Type B pancreatic cell (in vitro differentiated cells): ENCODE results near the gene CELA2B. TPM values are rescaled to one million over a fixed set of nuclear protein-coding genes. Genes with fewer than 3 reads are reported as not detected.

Experiments used
- DNase-seq: peaks from one replicate; pipeline ENCODE4 v3.0.0; 2021; ENCODE audit warnings: mixed read lengths; ENCODE audit not compliant: unreplicated experiment; ENCODE audit errors: extremely low spot score
- H3K27ac Mint-ChIP-seq: 2 replicates; pipeline ENCODE4 v1.8.0; 2021; ENCODE audit warnings: mild to moderate bottlenecking, mixed read lengths
- H3K27me3 Mint-ChIP-seq: 2 replicates; pipeline ENCODE4 v1.8.0; 2021; ENCODE audit warnings: mixed read lengths
- H3K36me3 Mint-ChIP-seq: 2 replicates; pipeline ENCODE4 v1.8.0; 2021; ENCODE audit warnings: mixed read lengths
- H3K4me1 Mint-ChIP-seq: one replicate; pipeline ENCODE4 v1.8.0; 2021; ENCODE audit warnings: mixed read lengths; ENCODE audit not compliant: unreplicated experiment
- H3K4me3 Mint-ChIP-seq: 2 replicates; pipeline ENCODE4 v1.8.0; 2021; ENCODE audit warnings: mild to moderate bottlenecking, mixed read lengths
- H3K9me3 Mint-ChIP-seq: 2 replicates; pipeline ENCODE4 v1.8.0; 2021; ENCODE audit warnings: mixed read lengths
- CTCF ChIP-seq: fragments of 200-600 bp; sonication (generic); conservative IDR thresholded peaks from 2 replicates; pipeline ENCODE4 v1.5.0; 2021; ENCODE audit warnings: antibody characterized with exemption, mild to moderate bottlenecking
- total RNA-seq: library from RNA; stranded (reverse); gene quantifications from 2 replicates; pipeline ENCODE4 v1.2.1, GENCODE V29; 2021; ENCODE audit warnings: low replicate concordance

Gene CELA2B
- total RNA-seq, 1 donor from 2014 or later, result not detected

- Mint-ChIP-seq H3K4me1 (peaks cover 37% of the 10 kb centered on the region), H3K36me3 (peaks cover 3% of the 10 kb centered on the region), H3K9me3 (no peaks in the 10 kb centered on the region), H3K27me3 (no peaks in the 10 kb centered on the region), H3K27ac (peak overlapping the region; percentile 98), H3K4me3 (peak overlapping the region; percentile 93)
- DNase-seq, result no peak
- no peak for TF ChIP-seq CTCF
Observed at GRCh38 chr1:15526021-15526489, 50.2 kb downstream of the CELA2B start.

DNA sequence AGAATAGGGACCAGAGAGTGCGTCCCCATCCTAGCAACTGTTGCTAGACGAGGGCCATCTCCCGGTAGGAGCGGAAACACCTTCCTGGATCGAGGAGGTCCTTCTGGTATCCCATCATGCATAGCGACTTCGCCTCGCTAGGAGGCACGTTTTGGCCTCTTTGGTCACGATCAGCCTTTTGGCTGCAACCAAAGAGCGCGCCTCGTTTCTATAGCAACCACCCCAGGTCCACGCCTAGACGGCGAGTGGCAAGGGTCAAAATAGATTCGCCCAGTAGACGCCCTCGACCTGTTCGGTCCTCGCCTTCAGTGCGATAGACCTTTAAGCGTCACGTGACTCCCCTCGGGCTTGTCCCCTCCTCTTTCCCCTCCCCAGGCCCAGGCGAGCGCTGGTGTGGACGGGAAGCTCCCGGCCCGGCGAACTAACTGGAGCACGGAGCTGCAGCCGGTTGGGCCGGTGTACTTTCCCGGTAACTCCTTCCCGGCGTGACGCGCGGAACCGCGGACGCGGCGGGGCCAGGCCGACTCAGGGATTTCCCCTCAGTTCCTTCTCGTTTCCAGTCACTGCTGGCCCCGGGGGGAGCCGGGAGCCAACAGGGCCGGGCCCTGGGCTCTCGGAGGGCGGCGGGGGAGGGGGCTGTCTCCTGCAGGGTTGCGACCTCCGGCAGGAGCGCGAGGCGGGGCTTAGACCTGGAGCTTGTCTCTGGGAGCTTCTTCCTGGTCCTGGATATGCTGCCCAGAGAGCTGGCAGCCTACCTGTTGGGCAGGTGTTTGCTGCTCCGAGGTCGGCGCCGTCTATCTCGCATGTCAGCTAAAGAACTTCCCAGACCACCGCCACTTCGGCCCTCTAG is 50.8 kb downstream of the CELA2B start, which contains the start of gene DNAJC16:
DNAJC16 (plus strand) TSS at position 359 of the 850 bp plus-strand sequence. CDS start 2,258 bp downstream, outside the sequence.
- no peaks in the 10 kb centered on the region for H3K27me3 Mint-ChIP-seq
- DNase-seq, result peak; percentile 99
- peak; percentile 28 for TF ChIP-seq CTCF
- H3K4me3 Mint-ChIP-seq, result peak within 1 kb of the TSS; percentile 93
- H3K36me3 Mint-ChIP-seq, result peaks cover 6% of the 10 kb centered on the region
- peaks cover 32% of the 10 kb centered on the region for H3K4me1 Mint-ChIP-seq
- H3K9me3 Mint-ChIP-seq, result no peaks in the 10 kb centered on the region
- peak within 1 kb of the TSS; percentile 98 for H3K27ac Mint-ChIP-seq

DNA sequence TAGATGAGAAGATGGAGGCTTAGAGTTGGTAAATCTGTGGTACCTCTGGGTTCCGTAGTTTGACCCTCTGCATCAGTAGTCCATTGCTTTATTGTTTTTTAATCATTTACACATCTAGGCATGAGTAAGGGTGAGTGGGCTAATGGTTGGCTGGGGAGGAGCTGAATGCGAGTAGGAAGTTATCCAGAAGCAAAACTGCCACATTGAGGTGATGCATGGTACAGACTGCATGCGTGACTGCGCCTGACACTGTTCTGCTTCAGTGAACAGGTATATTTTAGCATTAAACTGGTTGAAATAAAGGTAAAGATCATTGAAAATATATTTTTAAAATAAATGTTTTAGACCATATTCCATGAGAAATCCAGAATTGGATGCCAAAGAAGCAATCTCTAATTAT is 55.1 kb downstream of the CELA2B start:
- Mint-ChIP-seq H3K36me3 (peaks cover 6% of the 10 kb centered on the region), H3K9me3 (no peaks in the 10 kb centered on the region), H3K4me3 (no peak overlapping the region), H3K27ac (no peak overlapping the region), H3K4me1 (peaks cover 19% of the 10 kb centered on the region), H3K27me3 (no peaks in the 10 kb centered on the region)
- TF ChIP-seq CTCF, result no peak
- no peak for DNase-seq

- no peak for TF ChIP-seq CTCF
- Mint-ChIP-seq H3K27ac (no peak overlapping the region), H3K4me1 (peaks cover 14% of the 10 kb centered on the region), H3K36me3 (peaks cover 11% of the 10 kb centered on the region), H3K9me3 (no peaks in the 10 kb centered on the region), H3K27me3 (no peaks in the 10 kb centered on the region), H3K4me3 (no peak overlapping the region)
- no peak for DNase-seq
Observed at GRCh38 chr1:15531682-15532081, 55.8 kb downstream of the CELA2B start.

DNA sequence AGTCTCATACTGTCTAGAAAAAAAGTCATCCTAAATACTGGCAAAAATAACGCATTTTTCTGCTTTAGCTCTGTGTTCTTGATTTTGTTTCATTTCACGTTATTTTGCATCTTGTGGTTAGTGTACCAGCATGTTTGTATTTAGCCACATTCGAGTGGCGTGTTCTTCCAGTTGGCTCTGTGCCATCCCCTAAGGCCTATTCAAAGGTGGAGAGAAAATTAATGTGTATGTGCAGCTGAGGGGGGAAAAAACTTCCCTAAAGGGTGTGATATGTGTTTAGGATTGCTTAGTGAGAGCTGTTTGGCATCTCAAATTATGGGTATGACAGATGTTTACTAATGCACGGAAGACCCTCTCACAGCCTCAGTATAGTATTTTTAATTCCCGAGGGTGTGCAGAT is 62.9 kb downstream of the CELA2B start:
- Mint-ChIP-seq H3K4me3 (no peak overlapping the region), H3K9me3 (no peaks in the 10 kb centered on the region), H3K36me3 (peaks cover 17% of the 10 kb centered on the region), H3K27ac (no peak overlapping the region), H3K27me3 (no peaks in the 10 kb centered on the region), H3K4me1 (no peaks in the 10 kb centered on the region)
- no peak for DNase-seq
- no peak for TF ChIP-seq CTCF
